Tongue (tissue), 2 donors: ENCODE results near the gene ZBTB4. TPM values are rescaled to one million over a fixed set of nuclear protein-coding genes. Genes with fewer than 3 reads are reported as not detected.
A peak's percentile ranks its signal among the peaks of the same experiment; 100 is the strongest.
"Not testable (repeated sequence)": the region's sequence is repeated elsewhere in the genome, so short reads cannot be mapped to it uniquely, and the experiment has no call there.

Experiments
- DNase-seq: peaks from one replicate; pipeline ENCODE4 v3.0.0-alpha.2; 2015
- total RNA-seq: library from RNA; depleted of rRNA; stranded (reverse); fragments of >200 nt; gene quantifications from one replicate; pipeline ENCODE4 v1.2.3, GENCODE V29; 2014

ZBTB4 gene
- total RNA-seq, 1 donor from 2014 or later, result 22.9 TPM

DNA sequence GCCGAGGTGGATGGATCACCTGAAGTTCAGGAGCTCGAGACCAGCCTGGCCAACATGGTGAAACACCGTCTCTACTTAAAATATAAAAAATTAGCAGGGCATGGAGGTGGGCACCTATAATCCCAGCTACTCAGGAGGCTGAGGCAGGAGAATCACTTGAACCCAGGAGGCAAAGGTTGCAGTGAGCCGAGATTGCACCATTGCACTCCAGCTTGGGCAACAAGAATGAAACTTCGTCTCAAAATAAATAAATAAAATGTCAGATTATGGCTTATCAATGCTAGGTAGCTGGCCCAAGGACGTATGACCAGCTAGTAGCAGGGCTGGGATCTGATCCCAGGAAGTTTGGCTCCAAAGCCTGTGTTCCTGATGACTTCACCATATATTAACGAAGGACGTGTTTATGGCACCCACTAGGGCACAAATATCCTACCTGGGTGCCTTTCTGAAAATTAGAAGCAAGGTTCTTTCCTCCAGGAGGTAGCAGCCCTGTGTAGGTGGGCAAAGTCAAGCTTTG is 8.9 kb downstream of the ZBTB4 start:
- not testable (repeated sequence) for DNase-seq

GRCh38 chr17:7469843-7470242 is 9.6 kb downstream of the ZBTB4 start:
- not testable (repeated sequence) for DNase-seq

GRCh38 chr17:7468804-7469389 is 10.5 kb downstream of the ZBTB4 start:
- no peak for DNase-seq

DNA sequence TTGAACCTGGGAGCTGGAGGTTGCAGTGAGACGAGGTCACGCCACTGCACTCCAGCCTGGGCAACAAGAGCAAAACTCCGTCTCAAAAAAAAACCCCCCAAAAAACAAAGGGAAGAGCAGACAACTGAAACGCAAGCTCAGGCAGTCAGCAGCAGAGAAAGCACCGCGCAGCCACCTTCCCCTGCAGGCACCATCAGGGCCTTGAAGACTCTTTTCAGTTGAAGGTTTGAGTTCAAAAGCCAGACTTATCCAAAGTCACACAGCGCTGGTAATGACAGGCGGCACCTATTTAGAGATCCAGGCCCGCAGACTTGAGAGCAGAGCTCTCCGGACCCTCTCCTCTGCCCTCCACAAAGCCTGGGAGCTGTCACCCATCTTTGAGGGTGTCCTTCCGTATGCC is 11.1 kb downstream of the ZBTB4 start:
- DNase-seq, result no peak

DNA sequence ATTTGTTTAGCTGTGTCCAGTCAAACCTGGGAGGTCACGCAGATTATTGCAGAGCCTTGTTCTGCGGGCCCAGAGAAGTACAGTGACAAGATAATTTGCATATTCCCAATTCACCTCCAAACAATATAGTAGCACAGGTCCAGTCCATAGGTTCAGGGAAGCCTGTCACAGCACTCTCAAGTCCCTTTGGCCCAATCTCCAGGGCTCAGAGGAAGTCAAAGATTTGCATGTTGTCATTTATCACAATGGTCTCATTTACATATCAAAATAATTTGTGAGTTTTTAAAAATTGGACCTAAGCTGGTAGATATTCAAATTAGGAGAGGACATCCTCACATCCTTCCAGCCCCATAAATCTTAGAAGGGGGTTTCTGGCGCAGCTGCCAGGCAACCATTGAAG is 11.9 kb downstream of the ZBTB4 start:
- DNase-seq, result no peak

DNA sequence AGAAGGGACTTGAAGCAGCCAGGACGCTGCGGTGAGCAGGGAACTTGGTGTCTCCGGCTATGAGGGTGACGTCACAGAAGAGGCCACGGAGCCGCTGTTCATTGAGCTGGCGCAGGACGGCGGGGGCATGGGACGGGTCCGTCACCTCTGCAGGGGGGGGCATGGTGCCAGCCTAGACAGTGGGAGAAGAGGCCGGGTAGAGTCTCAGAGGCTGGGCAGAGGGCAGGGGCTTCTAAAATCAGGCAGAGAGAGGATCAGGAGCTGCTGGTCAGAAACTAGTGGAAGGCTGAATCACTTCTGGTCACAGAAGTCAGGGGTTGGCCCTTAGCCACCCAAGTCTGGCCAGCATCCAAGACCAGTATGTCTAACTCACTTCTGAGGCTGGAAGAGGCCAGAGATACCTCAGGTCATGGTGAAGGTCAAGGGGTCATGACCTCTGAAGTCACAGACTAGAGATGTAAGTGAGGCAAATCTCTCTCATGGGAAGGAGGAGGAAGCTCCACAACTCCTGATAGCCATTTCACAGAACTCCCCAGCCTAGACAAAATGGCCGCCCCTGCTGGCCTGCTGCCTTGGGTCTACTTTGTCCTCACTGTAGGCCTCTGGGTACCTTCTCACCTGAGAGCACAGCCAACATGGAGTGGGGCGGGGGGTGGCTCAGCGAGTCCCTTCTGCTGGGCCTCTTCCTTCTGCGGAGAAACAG is 12.6 kb downstream of the ZBTB4 start:
- DNase-seq, result no peak

DNA sequence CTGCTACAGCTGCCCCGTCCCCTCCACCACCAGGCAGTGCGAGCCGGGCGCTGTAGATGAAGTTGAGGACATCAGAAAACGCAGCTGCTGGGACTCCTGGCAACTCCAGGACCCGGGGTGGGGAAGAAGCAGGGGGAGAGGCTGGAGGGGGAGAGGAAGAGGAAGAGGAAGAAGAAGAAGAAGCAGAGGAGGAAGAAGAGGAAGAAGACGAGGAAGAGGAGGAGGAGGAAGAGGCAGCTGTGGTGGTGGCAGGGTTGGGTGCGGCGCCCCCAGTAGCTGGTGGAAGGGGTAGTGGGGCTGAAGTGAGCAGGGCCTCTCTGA is 13.2 kb downstream of the ZBTB4 start:
- no peak for DNase-seq

GRCh38 chr17:7465597-7466275 is 13.7 kb downstream of the ZBTB4 start:
- no peak for DNase-seq

GRCh38 chr17:7464081-7464480 is 15.3 kb downstream of the ZBTB4 start:
- DNase-seq, result no peak

DNA sequence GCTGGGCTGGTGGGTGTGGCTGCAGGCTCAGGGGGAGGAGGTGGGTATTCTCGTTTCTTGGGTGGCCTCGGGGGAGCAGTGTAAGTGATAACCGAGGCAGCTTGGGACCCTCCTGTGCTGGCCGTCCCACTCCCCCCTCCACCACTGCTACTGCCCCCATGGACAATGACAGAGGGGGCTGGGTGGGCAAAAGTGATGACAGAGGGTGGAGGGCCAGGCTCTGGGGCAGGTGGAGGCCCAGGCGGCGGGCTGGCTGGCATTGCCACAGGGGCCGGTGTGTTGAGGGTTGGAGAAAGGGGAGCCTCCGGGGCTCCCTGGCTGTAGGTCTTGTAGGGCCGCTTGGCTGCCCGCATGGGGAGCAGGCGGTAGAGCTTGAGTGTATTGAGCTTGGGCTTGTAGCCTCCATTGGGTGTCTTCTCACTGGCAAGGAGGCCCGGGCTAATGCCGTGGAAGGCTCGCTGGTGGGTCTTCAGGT is 16.0 kb downstream of the ZBTB4 start:
- DNase-seq, result no peak

GRCh38 chr17:7462474-7463371 is 16.7 kb downstream of the ZBTB4 start:
- DNase-seq, result no peak

DNA sequence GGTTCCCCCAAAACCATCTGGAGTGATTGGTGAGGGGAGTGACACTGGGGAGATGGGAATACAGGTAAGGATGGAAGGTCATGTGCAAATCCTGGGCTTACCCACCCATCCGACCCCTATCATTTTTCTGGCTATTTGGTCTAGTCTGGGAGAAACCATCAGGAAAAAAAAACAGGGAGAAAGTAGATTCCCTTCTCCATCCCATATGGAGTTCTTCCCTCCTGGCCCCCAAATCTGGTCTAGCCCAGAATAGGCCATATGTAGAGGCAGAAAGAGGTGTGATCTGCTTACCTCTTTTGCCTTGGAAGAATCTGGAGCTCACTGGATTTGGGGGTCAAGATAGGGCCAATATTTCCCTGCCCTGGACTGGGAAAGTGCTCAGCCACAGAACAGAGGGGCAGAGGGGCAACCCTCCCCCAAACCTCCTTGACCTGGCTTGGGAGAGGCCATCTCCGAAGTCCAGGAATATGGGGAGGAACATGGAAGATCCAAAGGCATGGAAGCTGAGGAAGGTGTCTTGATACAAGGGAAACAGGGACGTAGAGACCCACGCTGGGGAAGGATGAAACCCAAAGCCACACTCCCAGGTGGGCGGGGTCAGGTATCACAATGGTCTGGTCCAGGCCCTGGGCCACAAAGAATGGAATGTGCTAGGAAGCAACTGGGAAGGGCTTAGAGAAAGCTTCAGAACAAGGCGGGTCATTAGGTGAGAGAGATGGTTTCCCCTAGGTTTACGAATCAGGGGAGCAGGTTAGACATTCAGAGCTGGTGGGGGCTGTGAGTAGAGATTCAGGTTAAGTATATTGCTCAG is 18.4 kb downstream of the ZBTB4 start:
- DNase-seq, result no peak

- DNase-seq, result no peak
Measured at GRCh38 chr17:7459961-7460545, 19.4 kb downstream of the ZBTB4 start.

DNA sequence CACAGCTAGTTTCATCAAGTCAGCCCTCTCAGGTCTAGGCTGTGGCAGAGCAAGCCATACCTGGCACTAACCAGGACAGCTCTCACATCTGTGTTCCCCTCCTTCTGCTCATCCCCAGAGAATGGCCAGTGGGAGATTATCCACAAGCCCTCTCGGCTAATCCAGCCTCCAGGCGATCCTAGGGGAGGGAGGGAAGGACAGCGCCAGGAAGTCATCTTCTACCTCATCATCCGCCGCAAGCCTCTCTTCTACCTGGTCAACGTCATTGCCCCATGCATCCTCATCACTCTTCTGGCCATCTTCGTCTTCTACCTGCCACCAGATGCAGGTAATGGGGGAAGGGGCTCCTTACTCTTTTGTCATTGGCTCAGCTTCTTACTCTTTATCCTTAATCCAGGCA is 31.0 kb downstream of the ZBTB4 start:
- DNase-seq, result no peak

DNA sequence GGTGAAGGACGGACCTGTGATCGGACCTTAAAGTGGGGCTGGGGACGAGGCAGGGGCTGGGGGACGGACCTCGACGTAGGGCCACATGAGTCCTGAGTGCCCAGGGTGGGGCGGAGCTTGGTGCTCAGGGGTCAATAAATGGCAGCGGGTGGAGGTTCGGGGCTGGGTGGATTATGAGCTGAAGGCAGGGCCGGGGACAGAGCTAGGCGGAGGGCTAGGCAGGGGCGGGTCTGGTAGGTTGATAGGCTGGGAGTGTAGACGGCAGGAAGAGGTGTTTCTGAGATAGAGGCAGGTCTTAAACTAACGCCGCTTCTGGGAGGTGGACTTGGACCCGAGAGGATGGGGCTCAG is 33.8 kb downstream of the ZBTB4 start:
- peak; percentile 57 for DNase-seq

DNA sequence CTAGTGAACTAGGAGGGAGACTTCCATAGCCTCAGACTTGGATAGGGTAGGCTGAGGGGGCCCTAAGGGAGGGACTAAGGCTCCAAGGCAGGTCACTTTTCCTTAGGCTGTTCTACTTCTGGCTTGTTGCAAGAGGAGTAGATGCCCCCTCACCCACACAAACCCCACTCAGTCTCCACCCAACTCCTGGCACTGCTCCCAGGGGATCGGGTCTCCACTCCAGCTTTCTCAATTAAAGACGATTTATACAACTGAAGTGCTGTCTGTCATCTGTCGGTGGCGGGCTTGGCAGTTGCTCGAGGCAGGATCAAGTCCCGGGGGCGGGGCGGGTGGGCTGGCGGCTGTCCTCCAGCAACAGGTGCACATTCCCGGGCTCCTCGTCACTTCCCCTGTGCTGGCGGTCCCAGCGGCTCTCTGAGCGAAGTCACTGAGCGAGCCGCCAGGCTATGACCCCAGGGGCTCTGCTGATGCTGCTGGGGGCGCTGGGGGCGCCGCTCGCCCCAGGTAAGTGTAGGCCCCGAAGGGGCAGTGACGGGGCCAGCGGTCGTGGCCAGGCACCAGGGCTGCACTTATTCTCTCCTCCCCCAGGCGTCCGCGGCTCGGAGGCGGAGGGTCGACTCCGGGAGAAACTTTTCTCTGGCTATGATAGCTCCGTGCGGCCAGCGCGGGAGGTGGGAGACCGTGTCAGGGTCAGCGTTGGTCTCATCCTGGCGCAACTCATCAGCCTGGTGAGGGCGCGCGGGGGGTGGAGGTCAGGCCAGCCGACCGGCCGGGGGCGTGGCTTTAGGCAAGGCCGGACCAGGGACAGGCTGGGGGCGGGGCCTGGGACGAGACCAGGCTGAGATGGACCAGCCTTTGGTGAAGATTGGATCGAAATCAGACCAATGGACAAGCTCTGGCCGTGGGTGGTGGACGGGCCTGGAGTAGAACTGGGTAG is 34.5 kb downstream of the ZBTB4 start, which contains the start of gene CHRNB1:
TSS of gene CHRNB1 (plus strand) at position 380 of the 937 bp plus-strand sequence. CDS start at position 447, 67 bp downstream.
- peak; percentile 92 for DNase-seq

GRCh38 chr17:7443499-7444485 is 35.6 kb downstream of the ZBTB4 start:
- no peak for DNase-seq

- DNase-seq, result no peak
Measured at GRCh38 chr17:7442142-7442541, 37.3 kb downstream of the ZBTB4 start.

DNA sequence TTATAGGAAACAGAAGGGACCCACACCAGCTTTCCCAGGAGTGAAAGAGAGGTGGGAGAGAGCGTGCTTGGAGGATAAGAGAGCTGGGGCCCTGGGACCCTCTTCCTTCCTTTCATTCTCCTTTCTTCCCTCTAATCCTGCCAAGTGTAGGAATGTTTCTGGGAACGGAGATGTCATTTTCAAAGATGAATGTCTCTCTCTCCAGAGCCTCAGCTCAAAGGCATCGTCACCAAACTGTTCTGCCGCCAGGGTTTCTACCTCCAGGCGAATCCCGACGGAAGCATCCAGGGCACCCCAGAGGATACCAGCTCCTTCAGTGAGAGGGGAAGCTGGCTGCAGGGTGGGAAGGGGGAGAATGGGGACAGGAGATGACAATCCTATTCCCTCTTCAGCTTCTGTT is 38.2 kb downstream of the ZBTB4 start:
- no peak for DNase-seq
